Endodermal cell (in vitro differentiated cells): ENCODE data around the gene HKDC1. TPM values are rescaled to one million over a fixed set of nuclear protein-coding genes. Genes with fewer than 3 reads are reported as not detected.

Experiments used
- DNase-seq: peaks from one replicate; pipeline ENCODE4 v3.0.0-alpha.2; 2017
- H3K27ac ChIP-seq: 2 replicates; pipeline ENCODE4 v1.5.1; 2013; ENCODE audit warnings: mild to moderate bottlenecking, low read depth, low read length, moderate library complexity
- H3K27me3 ChIP-seq: 2 replicates; pipeline ENCODE4 v1.6.1; 2013; ENCODE audit warnings: mild to moderate bottlenecking, low read length, moderate library complexity; ENCODE audit not compliant: insufficient read depth, control insufficient read depth, poor library complexity, severe bottlenecking
- H3K36me3 ChIP-seq: 2 replicates; pipeline ENCODE4 v1.7.0; 2013; ENCODE audit warnings: mild to moderate bottlenecking, low read length, moderate library complexity; ENCODE audit not compliant: control insufficient read depth, insufficient read depth
- H3K4me1 ChIP-seq: one replicate; pipeline ENCODE4 v1.7.0; 2013; ENCODE audit warnings: low read length; ENCODE audit not compliant: control insufficient read depth, insufficient read depth
- H3K4me3 ChIP-seq: 2 replicates; pipeline ENCODE4 v1.5.1; 2013; ENCODE audit warnings: mild to moderate bottlenecking, low read length, moderate library complexity
- H3K9ac ChIP-seq: 2 replicates; pipeline ENCODE4 v1.6.1; 2013; ENCODE audit warnings: mild to moderate bottlenecking, low read length, moderate library complexity; ENCODE audit not compliant: poor library complexity, severe bottlenecking; ENCODE audit errors: extremely low read depth
- H3K9me3 ChIP-seq: 2 replicates; pipeline ENCODE4 v1.6.1; 2013; ENCODE audit warnings: mild to moderate bottlenecking, low read length, moderate library complexity; ENCODE audit not compliant: control insufficient read depth
- H3K27ac Mint-ChIP-seq: 2 replicates; pipeline ENCODE4 v1.8.0; 2020; ENCODE audit warnings: mixed read lengths
- H3K27me3 Mint-ChIP-seq: 2 replicates; pipeline ENCODE4 v1.8.0; 2021; ENCODE audit warnings: mild to moderate bottlenecking, mixed read lengths; ENCODE audit not compliant: insufficient read depth
- H3K36me3 Mint-ChIP-seq: 2 replicates; pipeline ENCODE4 v1.8.0; 2020; ENCODE audit warnings: low read depth, mixed read lengths
- H3K4me1 Mint-ChIP-seq: 2 replicates; pipeline ENCODE4 v1.8.0; 2020; ENCODE audit warnings: mixed read lengths
- H3K4me3 Mint-ChIP-seq: 2 replicates; pipeline ENCODE4 v1.8.0; 2020; ENCODE audit warnings: mild to moderate bottlenecking, moderate library complexity, mixed read lengths
- H3K9me3 Mint-ChIP-seq: 2 replicates; pipeline ENCODE4 v1.8.0; 2020; ENCODE audit warnings: mild to moderate bottlenecking, mixed read lengths
- WGBS, 2 experiments: methylation state at CpG; one replicate each; pipeline versions ENCODE4 v1.1.5 to v1.1.7; 2013; ENCODE audit warnings: missing lambda C conversion rate in 2 of 2, mixed read lengths in 1 of 2; ENCODE audit not compliant: insufficient coverage in 1 of 2, insufficient read length in 1 of 2; 5-methylcytosine and 5-hydroxymethylcytosine counted together
- total RNA-seq, 2 donors: library from RNA; stranded (reverse); fragmentation: NEBNext Ultra II Directional in 1 of 2; extraction: Animal tissue kit (Norgen Biotek cat#: 25700) in 1 of 2; gene quantifications; 2 replicates in 1 of 2; 3 replicates in 1 of 2; pipeline ENCODE4 v1.2.1, GENCODE V29; 2021
- TF ChIP-seq, protein P1 (sequence below): fragments of 200-600 bp; sonication (generic); conservative IDR thresholded peaks from 2 replicates; pipeline ENCODE4 v1.5.0; 2021; ENCODE audit warnings: antibody characterized with exemption, mild to moderate bottlenecking

The HKDC1 gene
- total RNA-seq, 2 donors from 2014 or later: 0.22 TPM; not detected in 1

DNA sequence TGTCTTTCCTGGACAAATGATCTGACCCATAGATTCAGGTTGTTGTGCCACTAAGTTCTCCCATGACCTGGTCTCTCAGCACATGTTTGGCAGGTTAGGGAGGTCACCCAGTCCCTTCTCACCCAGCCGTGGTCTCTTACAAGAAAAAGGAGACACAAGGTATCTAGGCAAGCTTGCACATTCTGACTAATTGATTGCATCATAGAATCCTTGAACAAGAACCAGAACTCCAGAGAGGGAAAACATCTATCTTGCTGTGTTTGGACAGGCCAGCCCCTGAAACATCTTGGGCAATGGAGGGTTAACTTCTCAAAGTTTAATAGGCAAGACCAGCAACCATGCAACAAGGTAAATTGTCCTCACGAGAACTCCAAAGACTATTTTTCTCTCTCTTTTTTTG is 49.6 kb downstream of the HKDC1 start:
- no peaks in the 10 kb centered on the region for H3K27me3 Mint-ChIP-seq
- H3K9me3 Mint-ChIP-seq: no peaks in the 10 kb centered on the region
- no peaks in the 10 kb centered on the region for H3K4me1 Mint-ChIP-seq
- no peak overlapping the region for H3K9ac ChIP-seq
- WGBS, 2 experiments: 88 to 90% methylated on average over 2 of the region's 2 CpGs
- H3K27me3 ChIP-seq: no peaks in the 10 kb centered on the region
- no peaks in the 10 kb centered on the region for H3K36me3 ChIP-seq
- H3K4me1 ChIP-seq: no peaks in the 10 kb centered on the region
- no peaks in the 10 kb centered on the region for H3K9me3 ChIP-seq
- TF ChIP-seq, protein P1, sequence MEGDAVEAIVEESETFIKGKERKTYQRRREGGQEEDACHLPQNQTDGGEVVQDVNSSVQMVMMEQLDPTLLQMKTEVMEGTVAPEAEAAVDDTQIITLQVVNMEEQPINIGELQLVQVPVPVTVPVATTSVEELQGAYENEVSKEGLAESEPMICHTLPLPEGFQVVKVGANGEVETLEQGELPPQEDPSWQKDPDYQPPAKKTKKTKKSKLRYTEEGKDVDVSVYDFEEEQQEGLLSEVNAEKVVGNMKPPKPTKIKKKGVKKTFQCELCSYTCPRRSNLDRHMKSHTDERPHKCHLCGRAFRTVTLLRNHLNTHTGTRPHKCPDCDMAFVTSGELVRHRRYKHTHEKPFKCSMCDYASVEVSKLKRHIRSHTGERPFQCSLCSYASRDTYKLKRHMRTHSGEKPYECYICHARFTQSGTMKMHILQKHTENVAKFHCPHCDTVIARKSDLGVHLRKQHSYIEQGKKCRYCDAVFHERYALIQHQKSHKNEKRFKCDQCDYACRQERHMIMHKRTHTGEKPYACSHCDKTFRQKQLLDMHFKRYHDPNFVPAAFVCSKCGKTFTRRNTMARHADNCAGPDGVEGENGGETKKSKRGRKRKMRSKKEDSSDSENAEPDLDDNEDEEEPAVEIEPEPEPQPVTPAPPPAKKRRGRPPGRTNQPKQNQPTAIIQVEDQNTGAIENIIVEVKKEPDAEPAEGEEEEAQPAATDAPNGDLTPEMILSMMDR: no peak
- no peak overlapping the region for H3K4me3 ChIP-seq
- no peak overlapping the region for H3K4me3 Mint-ChIP-seq
- H3K27ac Mint-ChIP-seq: no peak overlapping the region
- H3K36me3 Mint-ChIP-seq: no peaks in the 10 kb centered on the region
- DNase-seq: no peak
- H3K27ac ChIP-seq: no peak overlapping the region

DNA sequence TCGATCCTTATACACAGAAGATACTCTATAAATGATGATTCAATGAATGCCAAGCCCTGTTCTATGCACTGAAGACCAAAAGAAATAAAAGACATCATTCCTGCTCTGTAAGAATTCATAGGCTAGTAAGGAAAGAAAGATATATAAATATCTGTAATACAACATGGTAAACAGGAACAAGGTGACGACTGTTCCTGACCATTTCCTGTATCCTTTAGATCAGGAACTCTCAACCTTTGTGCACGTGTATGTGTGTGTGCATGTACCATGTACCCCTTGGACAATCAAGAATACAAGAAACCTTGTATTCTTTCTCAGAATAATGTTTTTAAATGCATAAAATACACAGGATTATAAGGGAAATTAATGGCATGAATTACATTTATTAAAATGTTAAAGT is 50.9 kb downstream of the HKDC1 start:
- H3K4me3 ChIP-seq: no peak overlapping the region
- H3K4me1 ChIP-seq: no peaks in the 10 kb centered on the region
- no peaks in the 10 kb centered on the region for H3K9me3 ChIP-seq
- H3K9me3 Mint-ChIP-seq: no peaks in the 10 kb centered on the region
- H3K4me1 Mint-ChIP-seq: no peaks in the 10 kb centered on the region
- no peak for DNase-seq
- 93% methylated on average over 3 of the region's 3 CpGs for WGBS, 2 experiments
- no peak overlapping the region for H3K27ac ChIP-seq
- H3K27ac Mint-ChIP-seq: no peak overlapping the region
- no peaks in the 10 kb centered on the region for H3K27me3 Mint-ChIP-seq
- H3K27me3 ChIP-seq: no peaks in the 10 kb centered on the region
- H3K36me3 Mint-ChIP-seq: no peaks in the 10 kb centered on the region
- TF ChIP-seq, protein P1: no peak
- no peak overlapping the region for H3K4me3 Mint-ChIP-seq
- H3K36me3 ChIP-seq: no peaks in the 10 kb centered on the region
- H3K9ac ChIP-seq: no peak overlapping the region

DNA sequence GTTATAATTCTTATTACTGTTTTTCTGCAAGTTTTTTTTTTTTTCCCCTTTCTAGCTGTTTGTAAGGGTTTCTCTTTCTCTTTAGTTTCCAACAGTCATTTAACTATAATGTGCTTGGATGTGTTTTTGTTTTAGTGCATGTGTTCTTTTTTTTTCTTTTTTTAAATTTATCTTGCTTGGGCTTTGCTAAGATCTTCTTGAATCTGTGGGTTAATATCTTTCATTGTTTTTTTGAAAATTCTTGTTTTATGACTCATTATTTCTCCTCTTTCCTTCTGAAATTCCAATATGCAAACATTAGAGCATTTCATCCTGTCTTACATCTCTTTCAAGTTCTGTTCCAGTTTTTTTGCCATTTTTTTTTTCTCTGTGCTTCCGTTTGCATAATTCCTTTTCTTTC is 52.5 kb downstream of the HKDC1 start:
- no peak overlapping the region for H3K9ac ChIP-seq
- no peaks in the 10 kb centered on the region for H3K9me3 ChIP-seq
- H3K36me3 Mint-ChIP-seq: no peaks in the 10 kb centered on the region
- H3K27ac ChIP-seq: no peak overlapping the region
- H3K36me3 ChIP-seq: no peaks in the 10 kb centered on the region
- no peaks in the 10 kb centered on the region for H3K27me3 Mint-ChIP-seq
- TF ChIP-seq, protein P1: no peak
- WGBS, 2 experiments: 91 to 100% methylated on average over 1 of the region's 1 CpG
- H3K4me3 ChIP-seq: no peak overlapping the region
- H3K9me3 Mint-ChIP-seq: no peaks in the 10 kb centered on the region
- no peak overlapping the region for H3K4me3 Mint-ChIP-seq
- no peak for DNase-seq
- H3K4me1 ChIP-seq: no peaks in the 10 kb centered on the region
- no peak overlapping the region for H3K27ac Mint-ChIP-seq
- H3K27me3 ChIP-seq: no peaks in the 10 kb centered on the region
- H3K4me1 Mint-ChIP-seq: no peaks in the 10 kb centered on the region
